ENCODE measurements around the gene GRIPAP1. TPM values are rescaled to one million over a fixed set of nuclear protein-coding genes. Genes with fewer than 3 reads are reported as not detected.

Gene GRIPAP1
- total RNA-seq, 1 donor from 2014 or later = 31.1 TPM

- Histone ChIP-seq H3K27me3 (ENCODE audit: control insufficient read depth, insufficient read depth, low read length) (no peaks in the 10 kb centered on the region), H3K4me3 (ENCODE audit: low read depth, low read length) (no peak overlapping the region), H3K36me3 (ENCODE audit: control insufficient read depth, insufficient read depth, low read length) (no peaks in the 10 kb centered on the region)
- no peak for TF ChIP-seq CTCF (IDR thresholded peaks at IDR 0.05; ENCODE audit: insufficient read depth, low read length, poor library complexity, severe bottlenecking)
- no peak for DNase-seq (ENCODE audit: low read depth)
These were observed 40.4 kb downstream of the GRIPAP1 start for GRCh38 chrX:48961585-48962091.

- no peak for TF ChIP-seq CTCF (IDR thresholded peaks at IDR 0.05; ENCODE audit: insufficient read depth, low read length, poor library complexity, severe bottlenecking)
These were observed 41.8 kb downstream of the GRIPAP1 start for GRCh38 chrX:48960291-48960690.

GRCh38 chrX:48958635-48959094, 43.4 kb downstream of the GRIPAP1 start:
- H3K36me3 ChIP-seq (ENCODE audit: control insufficient read depth, insufficient read depth, low read length) = no peaks in the 10 kb centered on the region
- DNase-seq (ENCODE audit: low read depth) = no peak
- peak overlapping the region; percentile 48 for H3K4me3 ChIP-seq (ENCODE audit: low read depth, low read length)
- no peaks in the 10 kb centered on the region for H3K27me3 ChIP-seq (ENCODE audit: control insufficient read depth, insufficient read depth, low read length)
- TF ChIP-seq CTCF (IDR thresholded peaks at IDR 0.05; ENCODE audit: insufficient read depth, low read length, poor library complexity, severe bottlenecking) = no peak

More at GRCh38 chrX:48960291-48960690, 41.8 kb downstream of the GRIPAP1 start:
- H3K4me3 ChIP-seq (ENCODE audit: low read depth, low read length) = no peak overlapping the region
- no peaks in the 10 kb centered on the region for H3K27me3 ChIP-seq (ENCODE audit: control insufficient read depth, insufficient read depth, low read length)
- no peaks in the 10 kb centered on the region for H3K36me3 ChIP-seq (ENCODE audit: control insufficient read depth, insufficient read depth, low read length)
- no peak for DNase-seq (ENCODE audit: low read depth)

GRCh38 chrX:48957827-48958634, 44.0 kb downstream of the GRIPAP1 start:
- no peak for TF ChIP-seq CTCF (IDR thresholded peaks at IDR 0.05; ENCODE audit: insufficient read depth, low read length, poor library complexity, severe bottlenecking)
- no peaks in the 10 kb centered on the region for H3K36me3 ChIP-seq (ENCODE audit: control insufficient read depth, insufficient read depth, low read length)
- peak overlapping the region; percentile 48 for H3K4me3 ChIP-seq (ENCODE audit: low read depth, low read length)
- H3K27me3 ChIP-seq (ENCODE audit: control insufficient read depth, insufficient read depth, low read length) = no peaks in the 10 kb centered on the region
- peak; percentile 88 for DNase-seq (ENCODE audit: low read depth)

GRCh38 chrX:48957477-48957826, 44.6 kb downstream of the GRIPAP1 start, which contains the start of gene OTUD5:
Gene OTUD5, minus strand, starts transcription at chrX:48957607. Its CDS starts 37 bp downstream, at chrX:48957570.
- DNase-seq (ENCODE audit: low read depth) = no peak
- peak within 1 kb of the TSS; percentile 48 for H3K4me3 ChIP-seq (ENCODE audit: low read depth, low read length)
- no peaks in the 10 kb centered on the region for H3K27me3 ChIP-seq (ENCODE audit: control insufficient read depth, insufficient read depth, low read length)
- H3K36me3 ChIP-seq (ENCODE audit: control insufficient read depth, insufficient read depth, low read length) = no peaks in the 10 kb centered on the region
- no peak for TF ChIP-seq CTCF (IDR thresholded peaks at IDR 0.05; ENCODE audit: insufficient read depth, low read length, poor library complexity, severe bottlenecking)

Measured in kidney epithelial cell (primary cell).